ENCODE measurements around the gene SPNS2.

Gene SPNS2

DNA sequence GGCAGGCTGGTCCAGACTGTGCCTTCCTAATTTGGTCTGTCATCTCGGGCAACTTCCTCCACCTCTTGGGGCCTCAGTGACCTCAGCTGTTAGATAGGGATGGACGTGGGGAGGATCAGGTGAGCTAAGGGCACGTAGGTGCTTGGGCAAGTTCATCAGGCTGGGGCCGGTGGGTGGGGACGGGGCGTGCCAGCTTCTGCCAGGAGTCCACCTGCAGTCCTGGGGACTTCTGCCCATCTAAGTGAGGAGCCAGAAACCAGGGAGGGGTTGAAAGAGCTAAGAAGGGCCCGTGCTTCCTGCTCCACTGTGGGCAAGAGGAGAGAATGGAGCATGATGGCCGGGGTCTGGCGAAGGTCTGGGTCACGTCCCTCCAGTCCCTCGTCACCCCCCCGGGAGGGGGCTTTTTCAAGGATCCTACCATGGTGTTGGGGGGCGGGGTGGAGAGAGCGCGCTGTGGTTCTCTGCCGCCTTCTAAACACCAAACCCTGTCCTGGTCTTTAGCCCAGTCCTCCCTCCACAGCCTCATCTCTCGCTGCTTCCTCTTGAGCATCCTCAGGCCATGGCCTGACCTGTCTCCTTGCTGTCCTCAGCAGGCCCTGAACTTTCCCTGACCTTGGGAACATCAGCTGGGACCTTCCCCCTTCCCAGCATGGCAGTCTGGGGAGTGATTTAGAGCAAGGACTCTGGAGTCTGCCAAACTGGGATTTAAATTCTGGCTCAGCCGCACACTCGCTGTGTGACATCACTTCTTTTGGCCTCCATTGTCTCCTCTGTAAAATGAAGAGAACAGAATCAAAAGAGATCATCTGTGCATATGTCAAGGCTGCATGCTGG, 21.6 kb downstream of the SPNS2 start:
- no peak for DNase-seq (ENCODE audit: low read depth)

DNA sequence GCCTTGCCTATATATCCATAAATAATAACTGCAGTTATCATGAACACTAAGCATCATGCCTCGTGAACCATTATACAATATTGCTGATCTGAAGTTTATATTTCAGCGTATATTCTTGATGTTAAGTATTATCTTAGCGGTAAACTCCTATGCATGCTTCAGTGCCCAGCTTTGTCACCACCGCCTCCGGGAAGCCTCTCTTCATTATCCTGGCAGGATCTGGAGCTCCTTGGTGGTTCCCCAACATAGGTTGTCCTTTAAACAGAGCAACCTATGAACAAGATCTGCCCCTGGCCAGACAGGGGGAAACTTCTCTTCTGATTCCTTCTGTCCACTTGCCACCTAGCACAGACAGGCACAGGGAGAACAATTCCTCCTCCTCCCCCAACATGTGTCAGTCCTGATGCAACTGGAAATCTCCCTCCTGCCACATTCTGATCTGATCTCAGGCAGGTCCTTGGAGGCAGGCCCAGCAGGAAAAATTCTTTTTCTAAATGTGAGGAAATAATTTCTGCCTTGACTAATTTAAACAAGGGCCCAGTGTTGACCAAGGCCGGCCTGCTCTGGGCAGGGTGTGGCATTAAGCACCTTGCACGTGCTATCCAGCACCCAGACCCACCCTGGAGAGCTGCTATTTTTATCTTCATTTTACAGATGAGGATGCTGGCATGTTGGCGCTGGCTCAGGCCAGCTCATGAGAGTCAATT, 22.4 kb downstream of the SPNS2 start:
- no peak for DNase-seq (ENCODE audit: low read depth)

DNA sequence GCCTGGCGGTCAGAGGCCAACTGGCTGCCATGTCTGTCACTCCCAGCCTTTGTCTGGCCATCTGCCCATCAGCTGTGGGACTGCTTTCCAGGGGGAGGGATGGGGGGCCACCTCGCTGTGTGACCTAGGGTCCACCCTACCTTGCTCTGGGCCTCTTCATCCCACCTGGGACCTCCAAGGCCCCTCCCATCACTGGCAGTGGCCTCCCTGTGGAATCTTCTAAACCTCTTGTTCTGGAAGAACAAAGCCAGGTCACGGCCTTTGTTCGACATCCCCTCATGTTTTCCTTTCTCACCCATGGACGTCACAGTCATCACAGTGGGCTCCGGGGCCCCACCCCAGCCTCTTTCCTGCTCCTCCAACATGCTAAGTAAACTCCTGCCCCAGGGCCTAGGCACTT, 24.0 kb downstream of the SPNS2 start:
- DNase-seq (ENCODE audit: low read depth): no peak

DNA sequence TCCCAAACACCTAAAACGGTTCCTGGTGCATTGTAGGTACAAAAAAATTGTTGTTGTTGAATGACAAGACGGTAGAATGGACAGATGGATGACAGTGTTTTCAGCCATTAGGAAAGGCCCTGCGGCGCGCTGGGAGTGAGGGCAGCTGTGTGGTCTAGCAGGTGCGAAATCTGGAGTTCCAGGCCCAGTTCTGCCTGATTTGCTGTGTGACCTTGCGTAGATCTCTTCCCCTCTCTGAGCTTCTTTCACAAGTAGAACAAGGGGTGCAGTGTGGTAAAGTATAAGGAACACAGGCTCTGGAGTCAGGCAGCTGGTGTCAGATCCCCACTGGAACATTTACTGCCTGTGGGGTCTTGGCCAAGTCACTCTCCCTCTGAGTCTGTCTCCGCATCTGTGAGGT, 25.3 kb downstream of the SPNS2 start:
- no peak for DNase-seq (ENCODE audit: low read depth)

DNA sequence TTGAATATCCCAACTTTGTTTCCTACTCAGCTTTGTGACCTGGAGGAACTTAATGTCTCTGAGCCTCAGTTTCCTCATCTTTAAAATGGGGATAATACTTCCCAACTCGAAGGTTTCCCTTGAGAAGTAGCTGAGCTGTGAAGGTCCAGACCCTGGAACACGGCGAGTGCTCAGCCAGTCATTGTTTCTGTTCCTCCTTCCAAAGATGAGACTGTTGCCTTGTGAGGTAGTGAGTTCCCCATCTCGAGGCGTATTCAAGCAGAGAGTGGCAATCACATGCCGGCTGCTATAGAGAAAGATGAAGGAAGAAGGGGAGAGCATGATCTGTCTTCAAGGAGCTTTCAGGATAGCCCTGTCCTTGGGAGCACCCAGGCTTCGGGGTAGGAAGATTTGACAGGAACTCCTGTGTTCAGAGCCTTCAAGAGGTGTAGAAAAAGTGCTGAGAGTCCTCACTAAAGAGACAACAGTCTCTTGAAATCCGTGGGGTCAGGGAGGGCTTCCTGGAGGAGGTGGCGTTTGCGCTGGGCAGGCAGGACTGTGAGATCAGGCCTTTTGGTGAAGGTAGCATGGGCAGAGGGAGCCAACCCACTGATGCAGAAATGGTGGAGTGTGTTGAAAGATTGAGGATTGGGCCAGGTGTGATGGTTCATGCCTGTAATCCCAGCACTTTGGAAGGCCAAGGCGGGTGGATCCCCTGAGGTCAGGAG, 27.2 kb downstream of the SPNS2 start:
- no peak for DNase-seq (ENCODE audit: low read depth)

DNA sequence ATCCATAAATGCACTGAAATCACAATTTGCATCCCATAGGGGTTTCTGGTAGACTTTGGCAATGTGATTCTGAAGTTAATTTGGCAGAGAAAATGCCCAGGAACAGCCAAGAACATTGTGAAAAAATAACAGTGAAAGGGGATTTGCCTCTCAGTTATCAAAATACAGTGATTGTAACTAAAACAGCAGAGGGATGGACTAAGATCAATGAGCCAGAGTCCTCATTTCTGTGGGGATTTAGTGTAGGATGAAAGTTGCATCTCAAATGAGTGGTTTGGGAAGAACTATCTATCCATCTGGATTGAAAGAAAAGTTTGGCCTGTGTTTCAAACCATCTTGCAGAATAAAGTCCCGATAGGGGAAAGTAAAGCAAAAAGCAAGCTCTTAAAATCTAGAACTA, 28.5 kb downstream of the SPNS2 start:
- DNase-seq (ENCODE audit: low read depth): no peak

DNA sequence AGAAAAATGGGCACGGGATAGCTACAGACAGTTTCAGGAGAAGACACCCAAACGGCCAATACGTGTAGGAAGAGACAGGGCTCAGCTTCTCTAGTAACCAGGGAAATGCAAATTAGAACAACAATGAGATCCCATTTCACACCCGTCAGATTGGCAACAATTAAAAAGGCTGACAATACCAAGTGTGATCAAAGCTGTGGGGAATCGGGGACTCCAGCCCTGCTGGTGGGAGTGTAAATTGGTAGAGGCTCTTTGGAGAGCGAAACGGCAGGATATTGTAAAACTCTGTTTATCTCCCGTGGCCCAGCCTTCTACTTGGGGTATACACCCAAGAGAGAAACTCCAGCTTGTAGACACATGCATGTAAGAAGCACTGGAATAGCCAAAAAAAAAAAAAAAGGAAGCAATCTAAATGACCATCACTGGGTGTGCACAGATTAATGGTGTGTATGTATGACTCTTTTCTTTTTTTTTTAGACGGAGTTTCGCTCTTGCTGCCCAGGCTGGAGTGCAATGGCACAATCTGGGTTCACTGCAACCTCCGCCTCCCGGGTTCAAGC, 29.0 kb downstream of the SPNS2 start:
- DNase-seq (ENCODE audit: low read depth): no peak

DNA sequence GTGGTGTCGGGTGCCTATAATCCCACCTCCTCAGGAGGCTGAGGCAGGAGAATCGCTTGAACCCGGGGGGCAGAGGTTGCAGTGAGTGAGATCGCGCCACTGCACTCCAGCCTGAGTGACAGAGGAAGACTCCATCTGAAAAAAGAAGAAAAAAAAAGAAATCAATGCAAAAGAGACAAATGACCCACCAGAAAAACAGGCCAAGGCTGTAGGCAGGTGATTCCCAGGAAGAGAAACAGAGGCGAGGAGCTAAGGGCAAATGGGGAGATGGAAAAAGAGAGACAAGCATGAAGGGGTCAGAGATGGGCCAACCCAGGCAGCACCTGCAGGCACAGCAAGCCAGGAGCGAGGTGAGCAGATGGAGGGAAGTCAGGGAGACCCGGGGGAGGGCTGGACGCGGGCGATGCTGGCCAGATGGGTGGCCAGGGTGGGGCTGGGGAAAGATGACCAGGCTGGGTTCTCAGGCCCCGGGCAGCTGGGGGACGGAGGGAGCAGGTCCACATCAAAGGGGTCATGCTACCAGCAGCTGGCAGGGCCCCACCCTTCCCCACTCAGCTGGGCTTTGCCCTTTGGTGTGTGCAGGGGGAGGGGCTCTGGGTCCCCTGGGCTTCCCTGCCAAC, 31.0 kb downstream of the SPNS2 start:
- no peak for DNase-seq (ENCODE audit: low read depth)

DNA sequence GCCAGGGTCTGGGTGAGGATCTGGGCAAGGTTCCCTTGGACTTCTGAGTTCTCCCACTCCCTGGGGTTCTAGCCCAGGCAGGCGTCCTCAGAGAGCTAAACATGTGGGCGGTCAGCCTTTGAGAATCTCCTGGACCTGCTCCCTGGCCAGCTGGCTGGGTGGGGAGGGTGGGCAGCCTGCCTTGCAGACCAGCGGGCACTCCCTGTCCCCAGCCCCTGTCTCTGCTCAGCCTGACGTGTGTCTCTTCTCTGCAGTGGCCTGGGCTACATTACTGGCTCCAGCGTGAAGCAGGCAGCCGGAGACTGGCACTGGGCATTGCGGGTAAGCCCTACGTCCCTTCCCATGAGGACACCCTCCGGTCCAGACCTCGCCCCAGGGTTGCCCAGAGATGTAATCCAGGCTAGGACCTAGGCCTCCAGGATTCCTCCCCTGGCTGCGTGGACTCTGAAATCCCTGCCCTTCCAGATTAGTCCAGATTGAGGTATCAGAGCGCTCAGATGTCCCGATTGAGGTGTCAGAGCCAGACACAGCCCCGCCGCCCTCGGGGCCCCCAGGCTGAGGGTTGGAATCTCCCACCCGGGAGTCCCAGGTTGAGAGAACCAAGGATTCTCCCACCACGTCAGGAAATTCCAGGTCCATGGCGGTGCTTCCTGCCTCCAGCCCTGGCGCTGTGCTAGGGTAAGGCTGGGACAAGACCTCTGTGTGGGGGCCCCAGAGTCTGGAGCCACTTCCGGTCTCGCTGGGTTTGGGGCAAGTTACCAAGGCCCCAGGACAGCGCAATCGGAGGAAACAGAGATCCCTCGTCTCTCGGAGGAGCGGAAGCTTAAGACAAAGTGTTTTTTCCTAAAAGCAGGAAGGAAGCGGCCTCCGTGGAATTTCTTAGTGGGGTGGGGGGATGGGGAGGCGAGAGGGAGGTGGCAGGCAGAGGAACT, 32.4 kb downstream of the SPNS2 start:
- DNase-seq (ENCODE audit: low read depth): no peak

DNA sequence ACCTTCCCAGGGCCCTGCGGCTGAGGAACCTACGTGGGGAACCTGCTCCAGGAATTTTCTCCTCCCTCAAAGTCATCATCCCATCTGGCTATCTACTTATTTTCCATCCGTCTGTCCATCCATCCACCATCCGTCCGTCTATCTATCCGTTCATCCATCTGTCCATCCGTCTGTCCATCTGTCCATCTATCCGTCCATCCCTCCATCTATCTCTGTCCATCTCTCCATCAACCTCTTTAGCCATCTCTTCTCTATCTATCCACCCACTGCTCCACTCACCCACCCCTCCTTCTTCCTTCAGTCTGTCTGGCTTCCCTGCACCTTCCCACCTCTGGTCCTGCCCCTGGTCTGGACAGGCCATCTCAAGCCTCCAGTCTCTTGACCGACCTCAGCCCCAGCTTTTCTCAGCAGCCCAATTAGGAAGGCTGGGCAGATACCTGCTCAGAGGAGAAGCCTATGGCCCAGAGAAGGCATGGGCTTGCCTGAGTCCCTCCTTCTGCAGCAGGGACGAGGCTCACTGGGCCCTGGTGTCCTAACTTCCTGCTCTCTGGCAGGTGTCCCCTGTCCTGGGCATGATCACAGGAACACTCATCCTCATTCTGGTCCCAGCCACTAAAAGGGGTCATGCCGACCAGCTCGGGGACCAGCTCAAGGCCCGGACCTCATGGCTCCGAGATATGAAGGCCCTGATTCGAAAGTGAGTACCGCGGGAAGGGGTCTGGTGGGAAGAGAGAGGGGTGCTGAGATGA, 33.5 kb downstream of the SPNS2 start:
- DNase-seq (ENCODE audit: low read depth): no peak

DNA sequence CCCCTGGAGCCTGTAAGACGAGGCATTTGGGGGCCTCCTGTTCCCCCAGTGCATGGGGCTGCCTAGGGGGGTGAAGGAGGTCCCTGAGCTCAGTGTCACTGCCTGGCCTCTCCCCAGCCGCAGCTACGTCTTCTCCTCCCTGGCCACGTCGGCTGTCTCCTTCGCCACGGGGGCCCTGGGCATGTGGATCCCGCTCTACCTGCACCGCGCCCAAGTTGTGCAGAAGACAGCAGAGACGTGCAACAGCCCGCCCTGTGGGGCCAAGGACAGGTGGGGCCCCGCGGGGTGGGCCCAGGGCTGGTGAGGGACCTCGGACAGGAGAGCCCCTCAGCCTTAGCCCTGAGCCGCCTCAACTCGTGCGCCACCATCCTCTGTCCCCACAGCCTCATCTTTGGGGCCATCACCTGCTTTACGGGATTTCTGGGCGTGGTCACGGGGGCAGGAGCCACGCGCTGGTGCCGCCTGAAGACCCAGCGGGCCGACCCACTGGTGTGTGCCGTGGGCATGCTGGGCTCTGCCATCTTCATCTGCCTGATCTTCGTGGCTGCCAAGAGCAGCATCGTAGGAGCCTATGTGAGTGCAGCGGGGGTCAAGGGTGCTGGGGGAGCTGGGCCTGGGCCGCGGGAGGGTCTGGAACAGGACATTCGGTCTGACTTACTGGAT, 34.3 kb downstream of the SPNS2 start:
- DNase-seq (ENCODE audit: low read depth): no peak

DNA sequence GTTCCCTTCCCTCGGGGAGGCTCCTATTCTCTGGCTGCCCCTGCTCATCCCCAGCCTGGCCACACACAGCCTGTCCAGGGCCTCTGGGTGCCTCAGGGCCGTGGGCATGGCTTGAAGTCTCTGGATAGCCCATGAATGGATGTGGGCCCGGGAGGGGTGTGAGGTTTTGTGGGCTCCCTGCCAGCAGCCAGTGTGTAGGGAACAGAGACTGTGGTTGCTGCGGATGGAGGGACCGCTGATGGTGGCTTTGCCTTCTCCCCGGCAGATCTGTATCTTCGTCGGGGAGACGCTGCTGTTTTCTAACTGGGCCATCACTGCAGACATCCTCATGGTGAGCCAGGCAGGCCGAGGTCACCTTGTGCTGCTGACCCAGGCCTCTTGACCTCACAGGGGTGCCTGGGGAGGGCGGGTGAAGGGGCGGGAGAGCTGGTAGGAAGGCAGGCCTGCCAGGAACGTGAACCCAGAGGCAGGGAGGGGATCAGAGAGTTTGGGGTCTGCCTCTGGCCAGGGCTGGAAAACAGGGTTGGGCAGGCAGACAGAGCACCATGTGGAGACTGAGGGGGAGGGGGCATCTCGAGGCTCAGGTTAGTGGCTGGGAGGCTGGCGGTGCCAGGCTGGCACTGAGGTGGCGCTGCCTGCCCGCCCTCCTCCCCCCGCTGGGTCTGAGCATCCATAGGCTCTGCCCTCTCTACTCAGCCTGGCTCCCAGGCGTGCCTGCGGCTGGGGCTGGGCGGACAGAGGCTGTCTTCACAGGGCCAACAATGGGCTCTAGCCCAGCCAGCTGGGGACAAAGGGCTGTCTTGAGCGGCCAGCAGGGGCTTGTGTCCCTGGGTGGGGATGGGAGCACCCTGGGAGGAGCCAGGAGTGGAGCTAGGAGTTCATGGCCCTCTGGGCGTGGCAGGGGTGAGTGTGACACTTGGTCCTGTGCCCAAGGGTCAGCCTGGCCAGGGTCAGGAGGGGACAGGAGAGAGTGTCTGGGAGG, 35.1 kb downstream of the SPNS2 start:
- no peak for DNase-seq (ENCODE audit: low read depth)

DNA sequence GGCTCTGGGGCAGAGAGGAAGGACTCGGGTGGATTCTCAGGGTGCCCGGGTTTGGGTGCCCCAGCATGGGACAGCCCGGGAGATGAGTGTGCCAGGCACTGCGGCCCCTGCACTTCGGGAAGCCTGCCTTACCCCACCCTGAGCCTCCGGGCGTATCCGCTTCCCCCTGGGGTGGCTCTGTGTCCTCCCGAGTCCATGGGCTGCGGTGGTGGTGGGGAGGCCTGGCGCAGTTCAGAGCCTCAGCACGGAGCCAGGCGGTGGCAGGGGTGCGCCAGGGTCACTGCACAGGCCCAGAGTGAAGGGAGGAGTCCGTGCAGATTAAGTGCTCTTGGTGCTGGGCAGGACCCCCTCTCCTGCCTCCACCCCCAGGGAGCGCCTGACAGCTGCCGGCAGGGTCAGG, 35.8 kb downstream of the SPNS2 start:
- no peak for DNase-seq (ENCODE audit: low read depth)

DNA sequence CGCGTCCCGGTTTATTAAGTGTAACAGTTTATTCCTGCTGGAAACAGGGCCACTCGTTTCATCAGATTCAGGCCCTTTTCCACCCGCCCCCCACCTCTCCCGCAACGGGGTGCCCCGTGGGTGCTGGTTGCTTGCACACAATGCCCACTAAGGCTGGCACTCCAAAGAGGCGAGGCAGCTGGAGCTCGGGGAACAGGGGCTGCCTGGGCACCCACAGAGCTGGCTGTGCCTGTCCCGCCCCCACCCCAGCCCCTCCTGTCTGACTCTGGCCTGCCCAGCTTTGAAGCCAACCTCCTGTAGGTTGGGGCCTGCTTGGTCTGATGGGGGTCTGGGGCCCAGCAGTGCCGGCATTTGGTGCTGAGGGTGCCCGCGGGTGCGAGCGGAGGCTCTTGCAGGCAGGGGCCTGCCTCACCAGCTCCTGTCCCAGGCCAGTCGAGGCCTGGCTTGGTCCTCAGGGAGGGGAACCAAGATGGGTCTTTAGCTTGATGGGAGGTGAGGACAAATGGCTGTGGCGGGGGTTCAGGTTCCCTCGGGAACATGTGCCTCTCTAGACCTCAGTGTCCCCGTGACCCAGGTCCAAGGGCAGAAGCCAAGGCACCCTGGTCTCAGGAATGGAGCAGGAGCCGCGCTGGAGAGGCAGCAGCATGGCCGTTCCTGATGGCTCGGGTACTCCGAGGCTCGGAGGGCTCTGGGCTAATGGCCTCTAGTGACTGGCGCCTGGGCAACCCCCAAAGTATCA, 36.4 kb downstream of the SPNS2 start:
- no peak for DNase-seq (ENCODE audit: low read depth)

DNA sequence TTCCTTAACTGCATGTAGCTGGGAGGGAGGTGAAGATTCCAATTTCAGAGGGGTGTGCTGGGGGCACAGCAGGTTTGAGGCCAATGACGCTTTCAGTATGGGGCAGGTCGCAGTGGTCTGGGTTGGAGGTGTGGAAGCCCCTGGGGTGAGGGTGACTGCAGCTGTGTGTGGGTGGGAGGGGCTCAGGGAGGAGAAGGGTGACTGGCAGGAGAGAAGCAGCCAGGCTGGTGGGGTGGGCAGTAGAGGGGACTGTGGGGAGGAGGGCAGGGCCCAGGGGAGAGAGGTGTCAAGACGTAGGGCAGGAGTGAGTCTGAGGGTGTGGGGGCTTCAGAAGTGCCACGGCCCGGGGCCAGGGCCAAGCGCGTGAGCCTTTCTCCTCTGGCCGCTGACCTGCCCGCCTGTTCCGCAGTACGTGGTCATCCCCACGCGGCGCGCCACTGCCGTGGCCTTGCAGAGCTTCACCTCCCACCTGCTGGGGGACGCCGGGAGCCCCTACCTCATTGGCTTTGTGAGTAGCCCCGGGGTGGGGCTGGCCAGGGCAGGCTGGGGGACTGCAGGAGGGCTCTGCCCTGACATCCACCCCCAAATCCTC, 37.1 kb downstream of the SPNS2 start:
- DNase-seq (ENCODE audit: low read depth): no peak

DNA sequence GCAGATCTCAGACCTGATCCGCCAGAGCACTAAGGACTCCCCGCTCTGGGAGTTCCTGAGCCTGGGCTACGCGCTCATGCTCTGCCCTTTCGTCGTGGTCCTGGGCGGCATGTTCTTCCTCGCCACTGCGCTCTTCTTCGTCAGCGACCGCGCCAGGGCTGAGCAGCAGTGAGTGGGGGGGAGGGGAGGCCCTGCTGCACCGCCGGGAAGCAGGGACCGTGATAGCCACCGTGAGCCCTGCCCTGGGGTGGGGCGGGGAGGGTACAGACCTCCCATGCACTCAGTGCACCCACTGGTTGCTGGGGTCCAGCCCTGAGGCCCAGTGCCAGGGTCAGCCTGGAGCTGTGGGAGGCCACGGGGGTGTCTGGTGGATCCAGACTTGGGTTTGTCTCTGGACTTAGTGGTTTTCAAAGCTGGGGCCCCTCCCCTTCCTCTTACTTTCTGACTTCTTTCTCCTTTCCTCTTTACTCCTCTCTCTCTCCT, 37.6 kb downstream of the SPNS2 start:
- no peak for DNase-seq (ENCODE audit: low read depth)

DNA sequence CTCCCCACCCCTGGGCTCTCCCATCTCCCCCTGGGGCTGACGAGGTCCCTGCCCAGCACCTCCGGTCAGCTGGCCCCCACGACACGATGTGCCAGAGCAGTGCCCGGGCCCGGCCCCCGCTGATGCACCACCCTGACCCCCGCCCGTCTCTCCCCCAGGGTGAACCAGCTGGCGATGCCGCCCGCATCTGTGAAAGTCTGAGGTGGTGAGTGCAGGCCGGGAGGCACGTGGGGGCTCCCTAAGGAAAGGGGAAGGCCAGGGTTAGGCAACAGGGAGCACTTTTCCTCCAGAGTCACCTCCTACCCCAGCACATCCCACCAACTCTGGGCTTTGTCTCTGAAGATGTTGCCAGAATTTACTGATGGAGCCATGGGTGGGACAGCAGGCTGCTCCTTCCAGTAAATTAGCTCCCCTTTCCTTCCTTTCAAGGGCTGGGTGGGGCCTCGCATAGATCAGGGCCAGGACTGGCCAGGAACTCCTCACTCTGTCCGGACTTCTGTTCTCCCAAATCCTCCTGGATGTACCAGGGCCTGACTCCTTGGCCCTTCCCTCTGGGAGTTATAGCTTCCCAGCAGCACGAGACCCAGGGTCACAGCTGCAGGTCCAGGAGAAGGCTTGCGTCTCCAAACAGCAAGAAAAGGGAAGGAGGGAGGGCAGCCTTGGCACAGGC, 38.2 kb downstream of the SPNS2 start:
- no peak for DNase-seq (ENCODE audit: low read depth)
